Adrenal gland (tissue), 5 donors: Measurements from ENCODE around the gene KRTAP4-6.

ENCODE experiments used
- CTCF ChIP-seq, 6 experiments: fragments of 450-650 bp in 4 of 6; fragments of 200-600 bp in 2 of 6; sonication (generic) in 1 of 6; IDR thresholded peaks; 1 replicate in 5 of 6; 2 replicates in 1 of 6; pipeline versions ENCODE4 v1.5.1 to v1.8.0; 2016 to 2021; ENCODE audit warnings: antibody characterized with exemption in 6 of 6, mild to moderate bottlenecking in 2 of 6, moderate library complexity in 1 of 6
- POLR2A ChIP-seq, 2 donors: fragments of 450-650 bp; IDR thresholded peaks; one replicate each; pipeline ENCODE4 v1.6.1; 2017; ENCODE audit warnings: antibody characterized with exemption in 2 of 2, mild to moderate bottlenecking in 2 of 2, moderate library complexity in 1 of 2
- donor health status: DM: no; HTN: no; CAD: no.

- no peak for TF ChIP-seq CTCF (IDR thresholded peaks at IDR 0.05)
- TF ChIP-seq POLR2A (IDR thresholded peaks at IDR 0.05) = no peak
These were observed 1.0 kb upstream of the KRTAP4-6 start for GRCh38 chr17:41141361-41141760.
